GDM1 (cell line): ENCODE data around the gene S1PR3.

ENCODE experiments used
- DNase-seq: peaks from one replicate; lab custom pipeline; 2025; lab: John Stamatoyannopoulos, UW

S1PR3 gene

GRCh38 chr9:89009546-89009840, 18.2 kb downstream of the S1PR3 start:
- DNase-seq: no peak

- no peak for DNase-seq
Measured at GRCh38 chr9:89010056-89010455, 18.8 kb downstream of the S1PR3 start.

- no peak for DNase-seq
Measured at GRCh38 chr9:89010526-89011111, 19.4 kb downstream of the S1PR3 start.

- DNase-seq: no peak
Measured at GRCh38 chr9:89011683-89012082, 20.4 kb downstream of the S1PR3 start.

GRCh38 chr9:89012294-89013042, 21.2 kb downstream of the S1PR3 start:
- DNase-seq: no peak

GRCh38 chr9:89013660-89014059, 22.4 kb downstream of the S1PR3 start:
- no peak for DNase-seq

GRCh38 chr9:89014153-89014552, 22.9 kb downstream of the S1PR3 start:
- DNase-seq: no peak

GRCh38 chr9:89015336-89015735, 24.1 kb downstream of the S1PR3 start:
- no peak for DNase-seq

- no peak for DNase-seq
Measured at GRCh38 chr9:89020754-89021153, 29.5 kb downstream of the S1PR3 start.

- no peak for DNase-seq
Measured at GRCh38 chr9:89021154-89021803, 30.0 kb downstream of the S1PR3 start.

- no peak for DNase-seq
Measured at GRCh38 chr9:89022001-89022759, 30.9 kb downstream of the S1PR3 start.

- no peak for DNase-seq
Measured at GRCh38 chr9:89022902-89023301, 31.6 kb downstream of the S1PR3 start.

GRCh38 chr9:89023740-89024139, 32.5 kb downstream of the S1PR3 start:
- DNase-seq: no peak

- no peak for DNase-seq
Measured at GRCh38 chr9:89024727-89025126, 33.5 kb downstream of the S1PR3 start.

GRCh38 chr9:89025553-89025952, 34.3 kb downstream of the S1PR3 start:
- no peak for DNase-seq

- DNase-seq: no peak
Measured at GRCh38 chr9:89026876-89027275, 35.6 kb downstream of the S1PR3 start.

- no peak for DNase-seq
Measured at GRCh38 chr9:89029788-89030187, 38.5 kb downstream of the S1PR3 start.

GRCh38 chr9:89032173-89032572, 40.9 kb downstream of the S1PR3 start:
- no peak for DNase-seq

GRCh38 chr9:89032661-89033060, 41.4 kb downstream of the S1PR3 start:
- DNase-seq: no peak

GRCh38 chr9:89036383-89036782, 45.1 kb downstream of the S1PR3 start:
- DNase-seq: no peak

GRCh38 chr9:89036891-89037290, 45.6 kb downstream of the S1PR3 start:
- DNase-seq: peak; percentile 28

- no peak for DNase-seq
Measured at GRCh38 chr9:89037346-89037745, 46.1 kb downstream of the S1PR3 start.

GRCh38 chr9:89037891-89038290, 46.6 kb downstream of the S1PR3 start:
- no peak for DNase-seq
